Keratinocyte (primary cell): Measurements from ENCODE around the gene CD8B2. TPM values are rescaled to one million over a fixed set of nuclear protein-coding genes. Genes with fewer than 3 reads are reported as not detected.

Source experiments
- DNase-seq: peaks from one replicate; pipeline ENCODE4 v3.0.0-alpha.2; 2011; ENCODE audit warnings: low read depth, missing footprints, low spot score
- FAIRE-seq: peaks from 2 replicates; lab custom pipeline; 2011; peaks lifted over from hg19 to GRCh38; lab: Jason Lieb, UNC
- H2AFZ ChIP-seq: 2 replicates; pipeline ENCODE4 v1.6.0; 2012; ENCODE audit warnings: low read length, control low read depth, inconsistent platforms; ENCODE audit not compliant: control insufficient read depth
- H3K27ac ChIP-seq: 2 replicates; pipeline ENCODE4 v1.5.1; 2011; ENCODE audit warnings: low read length; ENCODE audit not compliant: control insufficient read depth, insufficient read depth
- H3K27me3 ChIP-seq: 3 replicates; pipeline ENCODE4 v1.6.0; 2011; ENCODE audit warnings: low read length; ENCODE audit not compliant: control insufficient read depth, insufficient read depth; ENCODE audit errors: extremely low read depth
- H3K36me3 ChIP-seq, 2 experiments: 2 replicates in 1 of 2; 3 replicates in 1 of 2; pipeline ENCODE4 v1.5.1; 2011; ENCODE audit warnings: low read length in 2 of 2, mild to moderate bottlenecking in 1 of 2; ENCODE audit not compliant: control insufficient read depth in 2 of 2, insufficient read depth in 2 of 2; ENCODE audit errors: extremely low read depth in 1 of 2
- H3K4me1 ChIP-seq: 3 replicates; pipeline ENCODE4 v1.5.1; 2011; ENCODE audit warnings: low read length; ENCODE audit not compliant: control insufficient read depth, insufficient read depth; ENCODE audit errors: extremely low read depth
- H3K4me2 ChIP-seq: 3 replicates; pipeline ENCODE4 v1.6.0; 2011; ENCODE audit warnings: low read depth, low read length; ENCODE audit not compliant: control insufficient read depth, insufficient read depth; ENCODE audit errors: extremely low read depth
- H3K4me3 ChIP-seq, 3 experiments: fragments of 200-600 bp in 1 of 3; sonication (generic) in 1 of 3; 2 replicates in 2 of 3; 3 replicates in 1 of 3; pipeline ENCODE4 v1.5.1; 2011 to 2016; ENCODE audit warnings: low read length in 3 of 3, mild to moderate bottlenecking in 3 of 3, control low read depth in 2 of 3, inconsistent platforms in 1 of 3, low read depth in 1 of 3, mixed read lengths in 1 of 3, mixed run types in 1 of 3, moderate library complexity in 1 of 3; ENCODE audit not compliant: control insufficient read depth in 2 of 3, insufficient read depth in 2 of 3; ENCODE audit errors: extremely low read depth in 1 of 3
- H3K79me2 ChIP-seq: 2 replicates; pipeline ENCODE4 v1.6.0; 2012; ENCODE audit warnings: low read length; ENCODE audit not compliant: control insufficient read depth, insufficient read depth
- H3K9ac ChIP-seq: 3 replicates; pipeline ENCODE4 v1.6.0; 2011; ENCODE audit warnings: low read length; ENCODE audit not compliant: control insufficient read depth, insufficient read depth; ENCODE audit errors: extremely low read depth
- H3K9me1 ChIP-seq: 3 replicates; pipeline ENCODE4 v1.6.0; 2011; ENCODE audit warnings: low read length; ENCODE audit not compliant: control insufficient read depth, insufficient read depth; ENCODE audit errors: extremely low read depth
- H3K9me3 ChIP-seq: 2 replicates; pipeline ENCODE4 v1.5.1; 2012; ENCODE audit warnings: low read depth, low read length; ENCODE audit not compliant: control insufficient read depth
- H4K20me1 ChIP-seq: 3 replicates; pipeline ENCODE4 v1.6.0; 2011; ENCODE audit warnings: low read length; ENCODE audit not compliant: control insufficient read depth, insufficient read depth; ENCODE audit errors: extremely low read depth
- EZH2 ChIP-seq: IDR thresholded peaks from one replicate; pipeline ENCODE4 v1.6.1; 2012; ENCODE audit warnings: inconsistent platforms, mild to moderate bottlenecking, low read length, moderate library complexity
- dilution Hi-C: fragments of 300-500 bp; cut with MboI; formaldehyde crosslinking; loops from one replicate; pipeline ENCODE4 v1.7.0; 2020; ENCODE audit warnings: low sequenced_read_pairs; ENCODE audit not compliant: extremely low pct_ligation_motif_present
- polyA plus RNA-seq, 5 experiments: library from polyadenylated mRNA; depleted of rRNA in 3 of 5; stranded (reverse) in 3 of 5; stranded (forward) in 1 of 5; unstranded in 1 of 5; fragments of >200 nt; gene quantifications; 1 replicate in 1 of 5; 2 replicates in 3 of 5; 3 replicates in 1 of 5; pipeline versions ENCODE4 v1.2.1 to v1.2.3, GENCODE V29; 2011 to 2012; ENCODE audit warnings: missing spikeins in 2 of 5, low read depth in 1 of 5, low replicate concordance in 1 of 5
- TF ChIP-seq, protein P1 (sequence below), 3 experiments: IDR thresholded peaks in 1 of 3; conservative IDR thresholded peaks in 1 of 3; optimal IDR thresholded peaks in 1 of 3; 2 replicates in 2 of 3; 3 replicates in 1 of 3; pipeline versions ENCODE3 to v1.5.1; 2011; ENCODE audit warnings: low read length in 3 of 3, mild to moderate bottlenecking in 3 of 3, moderate library complexity in 2 of 3, control low read depth in 1 of 3, inconsistent platforms in 1 of 3; ENCODE audit not compliant: insufficient read depth in 2 of 3; ENCODE audit errors: extremely low read depth in 1 of 3

The CD8B2 gene
- polyA plus RNA-seq, 1 donor (not counting 4 experiments of a cell fraction or from before 2014, with no cell fraction given), result not detected

DNA sequence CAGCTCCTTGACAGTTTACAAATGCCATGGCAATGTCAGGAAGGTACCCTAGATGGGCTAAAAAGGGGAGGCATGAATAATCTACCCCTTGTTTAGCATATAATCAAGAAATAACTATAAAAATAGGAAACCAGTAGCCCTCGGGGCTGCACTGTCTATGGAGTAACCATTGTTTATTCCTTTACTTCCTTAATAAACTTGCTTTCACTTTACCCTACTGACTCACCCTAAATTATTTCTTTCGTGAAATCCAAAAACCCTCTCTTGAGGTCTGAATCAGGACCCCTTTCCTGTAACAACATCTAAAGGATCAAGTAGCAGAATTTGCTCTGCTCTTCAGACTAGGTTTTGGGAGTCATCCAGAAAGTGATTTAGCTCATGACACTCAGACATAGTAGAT is 43.7 kb downstream of the CD8B2 start:
- H3K27me3 ChIP-seq, result no peaks in the 10 kb centered on the region
- H3K9me1 ChIP-seq, result no peaks in the 10 kb centered on the region
- no peaks in the 10 kb centered on the region for H3K9me3 ChIP-seq
- no peaks in the 10 kb centered on the region for H3K36me3 ChIP-seq
- no peak overlapping the region for H3K4me3 ChIP-seq
- H3K4me1 ChIP-seq, result no peaks in the 10 kb centered on the region
- dilution Hi-C loops, result no loop called here
- H2AFZ ChIP-seq, result no peak overlapping the region
- H3K4me2 ChIP-seq, result no peak overlapping the region
- no peaks in the 10 kb centered on the region for H3K79me2 ChIP-seq
- no peak for TF ChIP-seq EZH2
- TF ChIP-seq, protein P1, sequence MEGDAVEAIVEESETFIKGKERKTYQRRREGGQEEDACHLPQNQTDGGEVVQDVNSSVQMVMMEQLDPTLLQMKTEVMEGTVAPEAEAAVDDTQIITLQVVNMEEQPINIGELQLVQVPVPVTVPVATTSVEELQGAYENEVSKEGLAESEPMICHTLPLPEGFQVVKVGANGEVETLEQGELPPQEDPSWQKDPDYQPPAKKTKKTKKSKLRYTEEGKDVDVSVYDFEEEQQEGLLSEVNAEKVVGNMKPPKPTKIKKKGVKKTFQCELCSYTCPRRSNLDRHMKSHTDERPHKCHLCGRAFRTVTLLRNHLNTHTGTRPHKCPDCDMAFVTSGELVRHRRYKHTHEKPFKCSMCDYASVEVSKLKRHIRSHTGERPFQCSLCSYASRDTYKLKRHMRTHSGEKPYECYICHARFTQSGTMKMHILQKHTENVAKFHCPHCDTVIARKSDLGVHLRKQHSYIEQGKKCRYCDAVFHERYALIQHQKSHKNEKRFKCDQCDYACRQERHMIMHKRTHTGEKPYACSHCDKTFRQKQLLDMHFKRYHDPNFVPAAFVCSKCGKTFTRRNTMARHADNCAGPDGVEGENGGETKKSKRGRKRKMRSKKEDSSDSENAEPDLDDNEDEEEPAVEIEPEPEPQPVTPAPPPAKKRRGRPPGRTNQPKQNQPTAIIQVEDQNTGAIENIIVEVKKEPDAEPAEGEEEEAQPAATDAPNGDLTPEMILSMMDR (optimal IDR thresholded peaks at IDR 0.05 in 1 of 3, IDR thresholded peaks at IDR 0.05 in 1 of 3, conservative IDR thresholded peaks at IDR 0.05 in 1 of 3; ENCODE audit: extremely low read depth in 1 of 3, insufficient read depth in 2 of 3, low read length in 3 of 3), result no peak
- H3K9ac ChIP-seq, result no peak overlapping the region
- H4K20me1 ChIP-seq, result no peaks in the 10 kb centered on the region
- DNase-seq, result no peak
- no peak overlapping the region for H3K27ac ChIP-seq
- FAIRE-seq, result no peak

DNA sequence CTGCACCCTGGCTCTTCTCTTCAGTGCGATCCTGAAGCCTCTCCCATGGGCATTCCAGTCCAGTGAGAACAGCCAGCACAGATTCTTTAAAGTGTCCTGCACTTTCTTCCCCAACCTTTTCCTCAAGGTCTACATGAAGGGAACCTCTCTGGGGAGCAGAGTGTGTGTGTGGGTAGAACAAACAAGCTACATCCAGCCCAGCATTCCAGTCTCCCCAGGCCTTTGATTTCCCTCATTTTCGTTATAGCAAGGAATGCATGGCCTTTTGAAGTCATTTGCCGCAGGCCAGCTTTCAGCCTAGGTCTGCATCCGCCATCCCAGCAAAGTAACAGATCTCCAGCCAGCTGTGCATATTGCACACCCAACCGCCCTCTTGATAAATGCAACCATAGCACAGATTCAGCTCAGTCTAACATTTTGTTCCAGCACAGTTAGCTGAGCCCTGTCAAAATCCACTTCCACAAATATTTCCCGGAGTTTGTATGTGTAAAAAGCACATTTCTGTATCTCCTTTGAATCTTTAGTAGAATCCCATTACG is 44.6 kb downstream of the CD8B2 start:
- no peaks in the 10 kb centered on the region for H3K27me3 ChIP-seq
- H3K4me3 ChIP-seq, result no peak overlapping the region
- no peaks in the 10 kb centered on the region for H3K9me1 ChIP-seq
- no peak overlapping the region for H3K4me2 ChIP-seq
- H3K79me2 ChIP-seq, result no peaks in the 10 kb centered on the region
- TF ChIP-seq, protein P1 (optimal IDR thresholded peaks at IDR 0.05 in 1 of 3, IDR thresholded peaks at IDR 0.05 in 1 of 3, conservative IDR thresholded peaks at IDR 0.05 in 1 of 3; ENCODE audit: extremely low read depth in 1 of 3, insufficient read depth in 2 of 3, low read length in 3 of 3), result no peak
- TF ChIP-seq EZH2, result no peak
- no peak overlapping the region for H3K27ac ChIP-seq
- H3K36me3 ChIP-seq, result no peaks in the 10 kb centered on the region
- no peak overlapping the region for H3K9ac ChIP-seq
- no peaks in the 10 kb centered on the region for H3K4me1 ChIP-seq
- no peaks in the 10 kb centered on the region for H3K9me3 ChIP-seq
- DNase-seq (no peak), FAIRE-seq (no peak)
- dilution Hi-C loops, result no loop called here
- no peak overlapping the region for H2AFZ ChIP-seq
- no peaks in the 10 kb centered on the region for H4K20me1 ChIP-seq
